Mesothelial cell of epicardium (in vitro differentiated cells): ENCODE measurements around the gene BLOC1S1. TPM values are rescaled to one million over a fixed set of nuclear protein-coding genes. Genes with fewer than 3 reads are reported as not detected.
A peak's percentile ranks its signal among the peaks of the same experiment; 100 is the strongest.

Experiments
- DNase-seq, 2 experiments: peaks; one replicate each; pipeline ENCODE4 v3.0.0; 2021; ENCODE audit warnings: low spot score in 2 of 2; ENCODE audit not compliant: unreplicated experiment in 2 of 2
- H3K27ac Mint-ChIP-seq: 2 replicates; pipeline ENCODE4 v1.8.0; 2021; ENCODE audit warnings: mixed read lengths
- H3K27me3 Mint-ChIP-seq: 2 replicates; pipeline ENCODE4 v1.8.0; 2021; ENCODE audit warnings: low read depth, mixed read lengths
- H3K36me3 Mint-ChIP-seq: 2 replicates; pipeline ENCODE4 v1.8.0; 2021; ENCODE audit warnings: mixed read lengths
- H3K4me1 Mint-ChIP-seq: 2 replicates; pipeline ENCODE4 v1.8.0; 2021; ENCODE audit warnings: mixed read lengths
- H3K4me3 Mint-ChIP-seq: 2 replicates; pipeline ENCODE4 v1.8.0; 2021; ENCODE audit warnings: mild to moderate bottlenecking, moderate library complexity, mixed read lengths
- H3K9me3 Mint-ChIP-seq: 2 replicates; pipeline ENCODE4 v1.8.0; 2021; ENCODE audit warnings: mixed read lengths
- total RNA-seq: library from RNA; stranded (reverse); gene quantifications from 3 replicates; pipeline ENCODE4 v1.2.1, GENCODE V29; 2021
- TF ChIP-seq, protein P1 (sequence below): fragments of 200-600 bp; sonication (generic); IDR thresholded peaks from one replicate; pipeline ENCODE4 v1.5.0; 2021; ENCODE audit warnings: antibody characterized with exemption; ENCODE audit not compliant: unreplicated experiment

The BLOC1S1 gene
- total RNA-seq, result 58.0 to 63.4 TPM (median 61.6 TPM) in 3 replicates

DNA sequence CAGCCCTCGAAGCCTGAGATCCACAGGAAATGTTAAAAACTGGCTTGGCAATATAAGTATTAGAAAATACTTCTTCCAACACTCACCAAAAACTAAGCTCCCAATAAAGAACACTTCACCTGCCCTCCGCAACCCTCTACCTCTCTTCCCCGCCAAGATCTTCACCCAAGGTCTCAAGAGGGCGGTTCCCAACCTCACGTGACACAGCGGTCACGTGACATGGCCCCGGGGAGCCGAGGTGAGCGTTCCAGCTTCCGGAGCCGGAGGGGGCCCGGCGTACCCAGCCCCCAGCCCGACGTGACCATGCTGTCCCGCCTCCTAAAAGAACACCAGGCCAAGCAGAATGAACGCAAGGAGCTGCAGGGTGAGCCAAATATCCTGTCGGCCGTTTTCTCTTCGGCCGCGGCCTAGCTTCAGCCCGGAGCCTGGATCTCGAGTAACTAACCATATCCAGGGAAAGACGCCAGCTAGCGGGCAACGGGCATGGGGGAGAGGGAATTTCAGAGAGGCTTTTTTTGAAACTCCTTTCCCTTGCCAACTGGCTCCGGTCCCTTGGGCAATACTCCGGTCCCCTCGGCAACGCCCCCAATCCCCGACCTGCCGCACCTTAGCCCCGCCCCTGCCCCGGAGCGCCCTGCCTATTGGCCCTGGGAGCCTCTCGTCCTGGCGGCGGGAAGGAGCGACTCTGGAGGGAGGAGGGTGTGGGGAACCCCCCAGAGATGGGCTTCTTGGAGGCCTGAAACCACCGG, at the start of gene BLOC1S1:
TSS of gene BLOC1S1 (plus strand) at position 214 of the 749 bp plus-strand sequence. CDS start at position 220, 6 bp downstream.
- TF ChIP-seq, protein P1, sequence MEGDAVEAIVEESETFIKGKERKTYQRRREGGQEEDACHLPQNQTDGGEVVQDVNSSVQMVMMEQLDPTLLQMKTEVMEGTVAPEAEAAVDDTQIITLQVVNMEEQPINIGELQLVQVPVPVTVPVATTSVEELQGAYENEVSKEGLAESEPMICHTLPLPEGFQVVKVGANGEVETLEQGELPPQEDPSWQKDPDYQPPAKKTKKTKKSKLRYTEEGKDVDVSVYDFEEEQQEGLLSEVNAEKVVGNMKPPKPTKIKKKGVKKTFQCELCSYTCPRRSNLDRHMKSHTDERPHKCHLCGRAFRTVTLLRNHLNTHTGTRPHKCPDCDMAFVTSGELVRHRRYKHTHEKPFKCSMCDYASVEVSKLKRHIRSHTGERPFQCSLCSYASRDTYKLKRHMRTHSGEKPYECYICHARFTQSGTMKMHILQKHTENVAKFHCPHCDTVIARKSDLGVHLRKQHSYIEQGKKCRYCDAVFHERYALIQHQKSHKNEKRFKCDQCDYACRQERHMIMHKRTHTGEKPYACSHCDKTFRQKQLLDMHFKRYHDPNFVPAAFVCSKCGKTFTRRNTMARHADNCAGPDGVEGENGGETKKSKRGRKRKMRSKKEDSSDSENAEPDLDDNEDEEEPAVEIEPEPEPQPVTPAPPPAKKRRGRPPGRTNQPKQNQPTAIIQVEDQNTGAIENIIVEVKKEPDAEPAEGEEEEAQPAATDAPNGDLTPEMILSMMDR, result no peak
- Mint-ChIP-seq H3K27me3 (peaks cover 26% of the 10 kb centered on the region), H3K36me3 (no peaks in the 10 kb centered on the region), H3K27ac (peak within 1 kb of the TSS; percentile 98), H3K4me1 (peaks cover 34% of the 10 kb centered on the region), H3K9me3 (no peaks in the 10 kb centered on the region), H3K4me3 (peak within 1 kb of the TSS; percentile 93)
- DNase-seq, result peak; percentile 85 to 92

DNA sequence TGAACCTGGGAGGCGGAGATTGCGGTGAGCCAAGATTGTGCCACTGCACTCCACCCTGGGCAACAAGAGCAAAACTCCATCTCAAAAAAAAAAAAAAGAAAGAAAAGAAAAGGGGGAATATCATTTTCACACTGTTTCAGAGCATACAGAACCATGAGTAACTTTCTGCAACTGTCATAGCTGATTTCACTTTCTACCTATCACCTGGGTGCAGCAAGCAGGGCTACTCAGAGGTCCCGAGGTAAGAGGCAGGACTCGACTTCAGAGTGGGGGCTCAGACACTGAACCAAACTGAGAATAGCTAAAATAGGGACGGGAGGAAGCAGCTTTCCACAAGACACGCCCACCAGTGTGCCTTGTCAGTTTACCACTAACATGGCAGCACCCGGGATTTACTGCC, 49.3 kb upstream of the BLOC1S1 start:
- TF ChIP-seq, protein P1, result no peak
- Mint-ChIP-seq H3K27ac (no peak overlapping the region), H3K36me3 (no peaks in the 10 kb centered on the region), H3K27me3 (peaks cover 15% of the 10 kb centered on the region), H3K9me3 (no peaks in the 10 kb centered on the region), H3K4me1 (no peaks in the 10 kb centered on the region), H3K4me3 (no peak overlapping the region)
- DNase-seq, result no peak

DNA sequence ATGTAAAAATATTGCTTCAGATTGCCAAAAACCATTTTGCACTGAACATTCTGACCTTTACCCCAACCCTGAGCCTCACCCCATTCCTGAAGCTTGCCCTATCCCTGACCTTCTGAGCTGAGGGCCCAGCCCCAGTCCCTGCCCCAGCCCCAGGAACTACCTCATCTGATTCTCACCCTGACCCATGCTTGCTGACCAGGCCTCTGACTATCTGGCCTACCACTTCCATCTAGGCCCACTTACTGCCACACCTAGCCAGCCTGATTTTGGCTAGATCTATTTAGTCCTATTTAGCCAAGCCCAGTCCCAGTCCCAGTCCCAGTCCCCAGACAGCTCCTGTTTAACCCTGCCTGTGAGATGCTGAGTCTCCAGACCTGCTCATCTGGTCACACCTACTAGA, 45.6 kb upstream of the BLOC1S1 start:
- Mint-ChIP-seq H3K4me3 (no peak overlapping the region), H3K27me3 (peaks cover 16% of the 10 kb centered on the region), H3K9me3 (no peaks in the 10 kb centered on the region), H3K27ac (no peak overlapping the region), H3K4me1 (no peaks in the 10 kb centered on the region), H3K36me3 (no peaks in the 10 kb centered on the region)
- TF ChIP-seq, protein P1, result no peak
- no peak for DNase-seq

DNA sequence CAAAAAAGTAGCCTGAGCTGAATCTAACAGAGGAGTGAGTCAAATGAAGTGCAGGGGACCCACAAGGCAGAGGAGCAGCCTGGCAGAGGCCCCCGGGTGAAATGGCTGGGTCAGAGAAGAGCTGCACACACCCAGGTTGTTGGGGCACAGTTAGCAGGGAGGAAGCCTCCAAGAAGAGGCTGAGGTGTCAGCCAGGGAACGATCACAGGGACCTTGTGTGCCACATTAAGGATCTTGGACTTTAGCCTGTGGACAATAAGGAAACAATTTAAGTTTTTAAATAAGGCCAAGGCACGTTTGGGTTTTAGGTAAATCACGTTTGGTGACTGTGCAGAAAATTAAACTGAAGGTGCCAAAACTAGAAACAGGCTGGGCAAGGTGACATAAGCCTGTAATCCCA, 44.1 kb upstream of the BLOC1S1 start:
- no peak overlapping the region for H3K4me3 Mint-ChIP-seq
- H3K36me3 Mint-ChIP-seq, result no peaks in the 10 kb centered on the region
- H3K4me1 Mint-ChIP-seq, result no peaks in the 10 kb centered on the region
- no peaks in the 10 kb centered on the region for H3K9me3 Mint-ChIP-seq
- H3K27me3 Mint-ChIP-seq, result peaks cover 25% of the 10 kb centered on the region
- no peak overlapping the region for H3K27ac Mint-ChIP-seq
- no peak for DNase-seq
- TF ChIP-seq, protein P1, result no peak

DNA sequence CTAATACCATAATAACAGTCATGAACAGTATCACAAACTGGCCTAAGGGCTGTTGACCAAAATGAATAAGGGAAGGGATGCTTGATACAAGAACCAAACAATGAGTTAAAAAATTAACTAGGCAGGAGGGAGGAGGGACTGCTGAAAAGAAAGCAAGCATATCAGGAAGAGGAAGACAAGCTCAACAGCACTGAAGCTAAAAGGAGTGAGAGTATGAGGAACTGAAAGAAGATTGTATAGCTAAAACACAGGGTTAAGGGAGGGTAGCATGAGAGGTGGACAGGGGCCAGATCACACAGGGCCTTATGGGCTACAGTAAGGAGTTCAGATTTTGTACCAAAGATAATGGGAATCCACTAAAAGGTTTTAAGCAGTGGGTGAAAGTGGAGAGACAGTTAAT, 42.2 kb upstream of the BLOC1S1 start:
- Mint-ChIP-seq H3K4me3 (no peak overlapping the region), H3K36me3 (no peaks in the 10 kb centered on the region), H3K27me3 (peaks cover 25% of the 10 kb centered on the region), H3K27ac (no peak overlapping the region), H3K9me3 (no peaks in the 10 kb centered on the region), H3K4me1 (no peaks in the 10 kb centered on the region)
- TF ChIP-seq, protein P1, result no peak
- no peak for DNase-seq

DNA sequence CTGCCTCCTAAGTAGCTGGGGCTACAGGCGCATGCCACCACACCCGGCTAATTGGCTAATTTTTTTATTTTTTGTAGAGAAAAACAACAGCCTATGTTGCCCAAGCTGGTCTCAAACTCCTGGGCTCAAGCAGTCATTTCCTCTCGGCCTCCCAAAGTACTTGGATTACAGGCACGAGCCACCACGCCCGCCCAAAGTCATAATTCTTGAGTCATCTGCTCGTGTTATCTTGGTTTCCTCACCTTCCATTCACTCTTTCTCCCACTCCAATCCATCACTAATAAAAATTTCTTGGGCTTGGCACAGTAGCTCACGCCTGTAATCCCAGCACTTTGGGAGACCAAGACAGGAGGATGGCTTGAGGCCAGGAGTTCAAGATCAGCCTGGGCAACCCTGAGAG, 40.2 kb upstream of the BLOC1S1 start:
- H3K27me3 Mint-ChIP-seq, result peaks cover 39% of the 10 kb centered on the region
- no peak overlapping the region for H3K27ac Mint-ChIP-seq
- DNase-seq, result no peak
- no peaks in the 10 kb centered on the region for H3K4me1 Mint-ChIP-seq
- no peaks in the 10 kb centered on the region for H3K36me3 Mint-ChIP-seq
- H3K4me3 Mint-ChIP-seq, result no peak overlapping the region
- H3K9me3 Mint-ChIP-seq, result no peaks in the 10 kb centered on the region
- TF ChIP-seq, protein P1, result no peak
